Smooth muscle cell (in vitro differentiated cells): ENCODE data around the gene RNF181. TPM values are rescaled to one million over a fixed set of nuclear protein-coding genes. Genes with fewer than 3 reads are reported as not detected.
A peak's percentile ranks its signal among the peaks of the same experiment; 100 is the strongest.

Experiments
- DNase-seq: peaks from one replicate; lab custom pipeline; 2025; ENCODE audit not compliant: unreplicated experiment; lab: John Stamatoyannopoulos, UW
- H2AFZ ChIP-seq: fragments of 200-600 bp; sonication (generic); 2 replicates; pipeline ENCODE4 v1.6.0; 2016; ENCODE audit warnings: antibody characterized with exemption, low read depth, mild to moderate bottlenecking
- H3F3A ChIP-seq: fragments of 200-600 bp; sonication (generic); 2 replicates; pipeline ENCODE4 v1.6.0; 2017; ENCODE audit warnings: antibody characterized with exemption, low read depth
- H3K27ac ChIP-seq: fragments of 200-600 bp; sonication (generic); 2 replicates; pipeline ENCODE4 v1.5.1; 2016; ENCODE audit warnings: low read depth, mild to moderate bottlenecking
- H3K27me3 ChIP-seq: fragments of 200-600 bp; sonication (generic); 2 replicates; pipeline ENCODE4 v1.6.1; 2016; ENCODE audit warnings: low read depth, mild to moderate bottlenecking
- H3K36me3 ChIP-seq: fragments of 200-600 bp; sonication (generic); 2 replicates; pipeline ENCODE4 v1.5.1; 2016; ENCODE audit warnings: low read depth
- H3K4me1 ChIP-seq: fragments of 200-600 bp; sonication (generic); 2 replicates; pipeline ENCODE4 v1.5.1; 2016; ENCODE audit warnings: low read depth
- H3K4me2 ChIP-seq: fragments of 200-600 bp; sonication (generic); 2 replicates; pipeline ENCODE4 v1.6.0; 2016; ENCODE audit warnings: mild to moderate bottlenecking
- H3K4me3 ChIP-seq: fragments of 200-600 bp; sonication (generic); 2 replicates; pipeline ENCODE4 v1.5.1; 2016; ENCODE audit warnings: mild to moderate bottlenecking
- H3K79me2 ChIP-seq: fragments of 200-600 bp; sonication (generic); 2 replicates; pipeline ENCODE4 v1.6.0; 2016; ENCODE audit warnings: low read depth, mild to moderate bottlenecking
- H3K9ac ChIP-seq: fragments of 200-600 bp; sonication (generic); 2 replicates; pipeline ENCODE4 v1.6.0; 2016; ENCODE audit warnings: low read depth
- H3K9me3 ChIP-seq: fragments of 200-600 bp; sonication (generic); replicated peaks from 2 replicates; pipeline ENCODE4 v1.5.1; 2016; ENCODE audit warnings: low read depth
- H4K20me1 ChIP-seq: fragments of 200-600 bp; sonication (generic); 2 replicates; pipeline ENCODE4 v1.6.0; 2016; ENCODE audit warnings: low read depth
- WGBS: methylation state at CpG from one replicate; pipeline ENCODE4 v1.1.7; 2016; ENCODE audit warnings: low lambda C conversion rate; 5-methylcytosine and 5-hydroxymethylcytosine counted together
- polyA plus RNA-seq: library from polyadenylated mRNA; unstranded; fragments of >200 nt; fragmentation: Nextera tagmentation; extraction: Ambion mirVana; gene quantifications from 2 replicates; pipeline ENCODE4 v1.2.1, GENCODE V29; 2016
- total RNA-seq: library from RNA; depleted of rRNA; stranded (reverse); fragments of >200 nt; gene quantifications from 2 replicates; pipeline ENCODE4 v1.2.3, GENCODE V29; 2014
- TF ChIP-seq, protein P1 (sequence below): fragments of 200-600 bp; sonication (generic); IDR thresholded peaks from 2 replicates; pipeline ENCODE4 v1.5.1; 2017; ENCODE audit warnings: borderline replicate concordance, mild to moderate bottlenecking, antibody characterized with exemption; ENCODE audit not compliant: insufficient read depth, poor library complexity, severe bottlenecking

RNF181 gene
- total and polyA plus RNA-seq, 2 experiments from 2014 or later: 195 to 316 TPM

DNA sequence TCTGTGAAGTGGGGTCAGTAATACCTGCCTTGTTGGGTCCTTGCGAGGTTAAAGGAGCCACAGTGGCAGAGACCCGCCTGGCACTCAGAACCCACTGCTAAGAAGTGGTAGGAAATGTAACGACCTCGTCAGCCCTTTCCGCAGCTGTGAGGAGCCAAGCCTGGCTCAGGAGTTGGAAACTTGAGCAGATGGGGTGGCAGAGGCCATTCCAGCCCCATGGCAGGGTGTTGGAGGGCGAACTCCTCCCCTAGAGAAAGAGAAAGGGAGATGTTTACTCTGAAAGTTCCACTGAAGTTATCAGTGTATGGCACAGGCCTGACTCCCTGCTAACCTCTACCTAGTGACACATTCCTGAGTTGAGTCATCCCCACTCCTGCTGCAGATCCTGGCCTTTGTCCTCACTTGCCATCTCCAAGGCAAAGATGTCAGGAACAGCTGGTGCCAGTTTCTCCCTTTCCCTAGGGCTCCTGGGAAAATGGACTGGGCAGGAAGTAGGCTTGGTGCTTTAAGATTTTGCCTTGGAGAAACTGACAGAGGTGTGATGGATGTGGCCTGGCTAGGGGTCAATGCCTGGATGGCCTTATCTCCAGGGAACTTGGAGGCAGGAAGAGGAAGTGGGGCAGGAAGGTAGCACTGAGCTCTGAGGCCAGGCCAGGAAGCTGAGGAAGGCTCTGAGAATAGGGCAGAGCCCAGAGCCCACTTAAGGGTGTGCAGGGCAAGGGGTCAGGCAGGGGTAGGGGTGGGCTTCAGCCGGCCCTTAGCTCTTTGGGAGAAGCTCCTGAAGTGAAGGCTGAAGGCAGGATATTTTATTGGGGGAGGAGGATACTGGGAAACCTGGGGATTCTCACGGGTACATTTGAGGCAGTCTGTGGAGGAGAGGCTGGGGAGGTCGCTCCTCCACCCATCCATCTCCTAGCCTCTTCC is 10.4 kb upstream of the RNF181 start:
- Histone ChIP-seq H3K4me1 (no peaks in the 10 kb centered on the region), H4K20me1 (no peaks in the 10 kb centered on the region), H3F3A (no peaks in the 10 kb centered on the region), H3K27ac (peak overlapping the region; percentile 37), H3K9ac (no peak overlapping the region), H3K4me2 (peak overlapping the region; percentile 85), H2AFZ (peak overlapping the region; percentile 66), H3K9me3 (no peaks in the 10 kb centered on the region), H3K36me3 (no peaks in the 10 kb centered on the region), H3K27me3 (no peaks in the 10 kb centered on the region), H3K4me3 (peak overlapping the region; percentile 44), H3K79me2 (no peaks in the 10 kb centered on the region)
- 66% methylated on average over 9 of the region's 9 CpGs for WGBS
- TF ChIP-seq, protein P1, sequence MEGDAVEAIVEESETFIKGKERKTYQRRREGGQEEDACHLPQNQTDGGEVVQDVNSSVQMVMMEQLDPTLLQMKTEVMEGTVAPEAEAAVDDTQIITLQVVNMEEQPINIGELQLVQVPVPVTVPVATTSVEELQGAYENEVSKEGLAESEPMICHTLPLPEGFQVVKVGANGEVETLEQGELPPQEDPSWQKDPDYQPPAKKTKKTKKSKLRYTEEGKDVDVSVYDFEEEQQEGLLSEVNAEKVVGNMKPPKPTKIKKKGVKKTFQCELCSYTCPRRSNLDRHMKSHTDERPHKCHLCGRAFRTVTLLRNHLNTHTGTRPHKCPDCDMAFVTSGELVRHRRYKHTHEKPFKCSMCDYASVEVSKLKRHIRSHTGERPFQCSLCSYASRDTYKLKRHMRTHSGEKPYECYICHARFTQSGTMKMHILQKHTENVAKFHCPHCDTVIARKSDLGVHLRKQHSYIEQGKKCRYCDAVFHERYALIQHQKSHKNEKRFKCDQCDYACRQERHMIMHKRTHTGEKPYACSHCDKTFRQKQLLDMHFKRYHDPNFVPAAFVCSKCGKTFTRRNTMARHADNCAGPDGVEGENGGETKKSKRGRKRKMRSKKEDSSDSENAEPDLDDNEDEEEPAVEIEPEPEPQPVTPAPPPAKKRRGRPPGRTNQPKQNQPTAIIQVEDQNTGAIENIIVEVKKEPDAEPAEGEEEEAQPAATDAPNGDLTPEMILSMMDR: no peak
- no peak for DNase-seq

DNA sequence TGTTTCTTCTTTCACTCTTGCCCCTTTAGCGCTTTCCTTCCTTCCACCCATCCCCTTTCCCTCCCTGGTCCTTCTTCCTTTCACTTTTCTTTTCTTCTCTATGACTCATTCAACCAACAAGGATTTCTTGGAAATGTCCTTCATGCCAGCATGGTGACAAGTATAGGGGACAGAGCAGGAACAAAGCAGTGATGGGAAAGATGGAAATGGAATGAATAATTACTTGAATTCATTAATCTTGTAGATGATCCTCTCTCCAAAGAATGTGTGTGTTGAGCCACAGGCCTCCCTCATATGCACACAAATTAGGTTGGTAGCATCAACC is 9.8 kb upstream of the RNF181 start:
- Histone ChIP-seq H3K4me3 (no peak overlapping the region), H3F3A (peaks cover under 1% of the 10 kb centered on the region), H3K27ac (peak overlapping the region; percentile 37), H3K4me1 (peaks cover under 1% of the 10 kb centered on the region), H4K20me1 (no peaks in the 10 kb centered on the region), H3K4me2 (peak overlapping the region; percentile 85), H3K27me3 (no peaks in the 10 kb centered on the region), H3K9ac (no peak overlapping the region), H3K36me3 (no peaks in the 10 kb centered on the region), H2AFZ (no peak overlapping the region), H3K79me2 (no peaks in the 10 kb centered on the region), H3K9me3 (no peaks in the 10 kb centered on the region)
- WGBS: 92% methylated on average over 1 of the region's 1 CpG
- TF ChIP-seq, protein P1: no peak
- DNase-seq: no peak

DNA sequence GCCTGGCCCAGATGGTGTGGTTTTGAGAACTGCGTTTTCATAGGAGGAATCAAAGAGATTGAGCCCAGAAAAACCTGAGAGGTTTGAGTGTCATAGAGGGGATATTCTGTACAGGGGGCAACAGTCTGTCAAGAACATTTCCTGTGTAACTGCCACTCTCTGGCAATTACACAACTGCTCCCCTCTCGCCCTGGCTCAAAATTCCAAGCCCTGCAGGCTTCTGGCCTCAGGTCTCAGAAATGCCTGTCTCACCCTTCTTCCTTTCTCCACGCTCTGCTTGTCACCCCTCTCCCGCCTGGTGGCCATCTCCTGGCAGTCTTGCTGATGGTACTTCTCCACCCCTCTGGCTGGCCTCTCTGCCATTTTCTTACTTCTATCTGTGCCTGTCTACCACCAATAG is 7.3 kb upstream of the RNF181 start:
- H3K4me2 ChIP-seq: no peak overlapping the region
- no peak for DNase-seq
- H2AFZ ChIP-seq: no peak overlapping the region
- no peak overlapping the region for H3K27ac ChIP-seq
- no peaks in the 10 kb centered on the region for H3K79me2 ChIP-seq
- H3K36me3 ChIP-seq: no peaks in the 10 kb centered on the region
- 82% methylated on average over 4 of the region's 4 CpGs for WGBS
- H3K9me3 ChIP-seq: no peaks in the 10 kb centered on the region
- no peak overlapping the region for H3K9ac ChIP-seq
- H3K27me3 ChIP-seq: no peaks in the 10 kb centered on the region
- TF ChIP-seq, protein P1: no peak
- H4K20me1 ChIP-seq: no peaks in the 10 kb centered on the region
- peaks cover 5% of the 10 kb centered on the region for H3K4me1 ChIP-seq
- peaks cover 7% of the 10 kb centered on the region for H3F3A ChIP-seq
- no peak overlapping the region for H3K4me3 ChIP-seq

DNA sequence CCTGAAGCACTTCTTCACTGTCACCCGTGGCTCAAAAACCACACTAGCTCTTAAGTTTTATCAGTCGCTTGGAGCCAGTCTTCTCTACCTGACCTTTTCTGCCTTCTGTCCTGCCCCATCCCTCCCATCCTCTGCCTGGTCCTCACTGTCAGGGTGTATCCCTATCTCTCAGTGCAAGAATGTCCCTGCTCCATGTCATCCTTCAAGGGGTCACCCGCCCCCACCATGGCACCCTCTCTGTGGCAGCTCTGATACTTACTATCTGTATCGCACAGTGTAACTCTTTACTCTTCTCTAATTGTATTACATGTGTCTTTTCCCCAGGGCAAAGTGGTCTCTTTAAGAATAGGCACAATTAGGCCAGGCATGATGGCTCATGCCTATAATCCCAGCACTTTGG is 6.9 kb upstream of the RNF181 start:
- Histone ChIP-seq H3K9ac (no peak overlapping the region), H2AFZ (no peak overlapping the region), H3K4me1 (peaks cover 5% of the 10 kb centered on the region), H3K27ac (no peak overlapping the region), H3K4me2 (no peak overlapping the region), H3K79me2 (no peaks in the 10 kb centered on the region), H3K4me3 (no peak overlapping the region), H3K27me3 (no peaks in the 10 kb centered on the region), H3F3A (peaks cover 7% of the 10 kb centered on the region), H3K36me3 (no peaks in the 10 kb centered on the region), H3K9me3 (no peaks in the 10 kb centered on the region), H4K20me1 (no peaks in the 10 kb centered on the region)
- DNase-seq: no peak
- TF ChIP-seq, protein P1: no peak
- WGBS: 94% methylated on average over 4 of the region's 4 CpGs
